Panc1 (cell line): ENCODE data around the gene COG7.

ENCODE experiments used
- CTCF ChIP-seq: fragments of 450-650 bp; IDR thresholded peaks from 2 replicates; pipeline ENCODE4 v1.5.1; 2017; ENCODE audit warnings: mild to moderate bottlenecking
- TCF7L2 ChIP-seq: IDR thresholded peaks from 2 replicates; pipeline ENCODE4 v1.6.1; 2011; ENCODE audit warnings: mild to moderate bottlenecking, low read depth, low read length, inconsistent platforms

- TF ChIP-seq CTCF (no peak), TCF7L2 (no peak)
Measured at GRCh38 chr16:23373436-23374219, 79.4 kb downstream of the COG7 start.
